ENCODE data around the gene TRIM56. TPM values are rescaled to one million over a fixed set of nuclear protein-coding genes. Genes with fewer than 3 reads are reported as not detected.
"Not testable (repeated sequence)": the region's sequence is repeated elsewhere in the genome, so short reads cannot be mapped to it uniquely, and the experiment has no call there.

TRIM56 gene
- total RNA-seq, 1 experiment from 2014 or later = 44.5 TPM

GRCh38 chr7:101059620-101059942 lies 25.7 kb upstream of the TRIM56 start:
- H3K27ac Mint-ChIP-seq (ENCODE audit: unreplicated experiment) = no peak overlapping the region
- no peaks in the 10 kb centered on the region for H3K9me3 Mint-ChIP-seq (ENCODE audit: low read depth, unreplicated experiment)
- H3K4me1 Mint-ChIP-seq (ENCODE audit: low read depth, unreplicated experiment) = no peaks in the 10 kb centered on the region
- peaks cover 4% of the 10 kb centered on the region for H3K36me3 Mint-ChIP-seq (ENCODE audit: insufficient read depth, unreplicated experiment)
- BruUV-seq (replicated peaks) = no TSS peak
- H3K4me3 Mint-ChIP-seq (ENCODE audit: low read depth, unreplicated experiment) = no peak overlapping the region
- no peak for DNase-seq
- TF ChIP-seq CTCF (IDR thresholded peaks at IDR 0.05; ENCODE audit: unreplicated experiment) = no peak
- intact Hi-C loops (cut with micrococcal nuclease; ENCODE audit: unreplicated experiment) = loop anchor here (1.0 to 5.0 kb wide), 2 partner anchors 92 to 162 kb away; partner anchors contain the start of gene MUC12
- H3K27me3 Mint-ChIP-seq (ENCODE audit: unreplicated experiment) = peaks cover 46% of the 10 kb centered on the region
- CTCF ChIA-PET = interaction anchor here (0.7 kb wide), 1 partner anchor 132 kb away, joined by 6 read pairs; no protein-coding TSS in a partner anchor

- H3K9me3 Mint-ChIP-seq (ENCODE audit: low read depth, unreplicated experiment) = no peaks in the 10 kb centered on the region
- H3K36me3 Mint-ChIP-seq (ENCODE audit: insufficient read depth, unreplicated experiment) = peaks cover 4% of the 10 kb centered on the region
- CTCF ChIA-PET = interaction anchor here (0.6 kb wide), 1 partner anchor 171 kb away, joined by 6 read pairs; the partner anchor contains the start of gene UFSP1
- no peaks in the 10 kb centered on the region for H3K4me1 Mint-ChIP-seq (ENCODE audit: low read depth, unreplicated experiment)
- intact Hi-C loops (cut with micrococcal nuclease; ENCODE audit: unreplicated experiment) = no loop called here
- no peak for TF ChIP-seq CTCF (IDR thresholded peaks at IDR 0.05; ENCODE audit: unreplicated experiment)
- no peak overlapping the region for H3K27ac Mint-ChIP-seq (ENCODE audit: unreplicated experiment)
- no TSS peak for BruUV-seq (replicated peaks)
- H3K4me3 Mint-ChIP-seq (ENCODE audit: low read depth, unreplicated experiment) = no peak overlapping the region
- no peak for DNase-seq
- H3K27me3 Mint-ChIP-seq (ENCODE audit: unreplicated experiment) = peaks cover 48% of the 10 kb centered on the region
Measured at GRCh38 chr7:101060992-101061391, 24.3 kb upstream of the TRIM56 start.

- intact Hi-C loops (cut with micrococcal nuclease; ENCODE audit: unreplicated experiment); CTCF ChIA-PET; BruUV-seq (replicated peaks); H3K36me3 Mint-ChIP-seq (ENCODE audit: insufficient read depth, unreplicated experiment); H3K4me3 Mint-ChIP-seq (ENCODE audit: low read depth, unreplicated experiment); DNase-seq; H3K4me1 Mint-ChIP-seq (ENCODE audit: low read depth, unreplicated experiment); H3K27ac Mint-ChIP-seq (ENCODE audit: unreplicated experiment); H3K9me3 Mint-ChIP-seq (ENCODE audit: low read depth, unreplicated experiment): not testable (repeated sequence)
- peaks cover 48% of the 10 kb centered on the region for H3K27me3 Mint-ChIP-seq (ENCODE audit: unreplicated experiment)
Measured at GRCh38 chr7:101064176-101064550, 21.1 kb upstream of the TRIM56 start.

- CTCF ChIA-PET = interaction anchor here (0.6 to 0.7 kb wide), 2 partner anchors 85 to 259 kb away, joined by 3 read pairs; no protein-coding TSS in a partner anchor
- H3K4me3 Mint-ChIP-seq (ENCODE audit: low read depth, unreplicated experiment); BruUV-seq (replicated peaks); H3K9me3 Mint-ChIP-seq (ENCODE audit: low read depth, unreplicated experiment); H3K4me1 Mint-ChIP-seq (ENCODE audit: low read depth, unreplicated experiment); H3K27ac Mint-ChIP-seq (ENCODE audit: unreplicated experiment); H3K36me3 Mint-ChIP-seq (ENCODE audit: insufficient read depth, unreplicated experiment); DNase-seq; intact Hi-C loops (cut with micrococcal nuclease; ENCODE audit: unreplicated experiment): not testable (repeated sequence)
- H3K27me3 Mint-ChIP-seq (ENCODE audit: unreplicated experiment) = peaks cover 48% of the 10 kb centered on the region
Measured at GRCh38 chr7:101065162-101065561, 20.1 kb upstream of the TRIM56 start.

GRCh38 chr7:101066141-101066832 lies 19.0 kb upstream of the TRIM56 start:
- H3K9me3 Mint-ChIP-seq (ENCODE audit: low read depth, unreplicated experiment) = no peaks in the 10 kb centered on the region
- no peak overlapping the region for H3K27ac Mint-ChIP-seq (ENCODE audit: unreplicated experiment)
- H3K4me1 Mint-ChIP-seq (ENCODE audit: low read depth, unreplicated experiment) = no peaks in the 10 kb centered on the region
- CTCF ChIA-PET = no interaction called here
- intact Hi-C loops (cut with micrococcal nuclease; ENCODE audit: unreplicated experiment) = no loop called here
- no TSS peak for BruUV-seq (replicated peaks)
- no peak overlapping the region for H3K4me3 Mint-ChIP-seq (ENCODE audit: low read depth, unreplicated experiment)
- no peak for TF ChIP-seq CTCF (IDR thresholded peaks at IDR 0.05; ENCODE audit: unreplicated experiment)
- peaks cover 48% of the 10 kb centered on the region for H3K27me3 Mint-ChIP-seq (ENCODE audit: unreplicated experiment)
- H3K36me3 Mint-ChIP-seq (ENCODE audit: insufficient read depth, unreplicated experiment) = no peaks in the 10 kb centered on the region
- DNase-seq = no peak
